Cardiac fibroblast (primary cell): ENCODE results near the gene PIGL.
"Not testable (repeated sequence)": the region's sequence is repeated elsewhere in the genome, so short reads cannot be mapped to it uniquely, and the experiment has no call there.

Experiments
- DNase-seq, 2 donors: peaks; one replicate each; pipeline versions ENCODE4 v3.0.0 to v3.0.0-alpha.2; 2010; ENCODE audit warnings: low read depth in 2 of 2
- H3K4me3 ChIP-seq, 2 donors: replicated peaks in 1 of 2; 1 replicate in 1 of 2; 2 replicates in 1 of 2; pipeline ENCODE4 v1.5.1; 2011; ENCODE audit warnings: low read depth in 2 of 2, low read length in 2 of 2, mild to moderate bottlenecking in 2 of 2, moderate library complexity in 1 of 2
- TF ChIP-seq, protein P1 (sequence below): IDR thresholded peaks from one replicate; pipeline ENCODE4 v1.5.1; 2011; ENCODE audit warnings: low read depth, mild to moderate bottlenecking, low read length, inconsistent platforms

PIGL gene

DNA sequence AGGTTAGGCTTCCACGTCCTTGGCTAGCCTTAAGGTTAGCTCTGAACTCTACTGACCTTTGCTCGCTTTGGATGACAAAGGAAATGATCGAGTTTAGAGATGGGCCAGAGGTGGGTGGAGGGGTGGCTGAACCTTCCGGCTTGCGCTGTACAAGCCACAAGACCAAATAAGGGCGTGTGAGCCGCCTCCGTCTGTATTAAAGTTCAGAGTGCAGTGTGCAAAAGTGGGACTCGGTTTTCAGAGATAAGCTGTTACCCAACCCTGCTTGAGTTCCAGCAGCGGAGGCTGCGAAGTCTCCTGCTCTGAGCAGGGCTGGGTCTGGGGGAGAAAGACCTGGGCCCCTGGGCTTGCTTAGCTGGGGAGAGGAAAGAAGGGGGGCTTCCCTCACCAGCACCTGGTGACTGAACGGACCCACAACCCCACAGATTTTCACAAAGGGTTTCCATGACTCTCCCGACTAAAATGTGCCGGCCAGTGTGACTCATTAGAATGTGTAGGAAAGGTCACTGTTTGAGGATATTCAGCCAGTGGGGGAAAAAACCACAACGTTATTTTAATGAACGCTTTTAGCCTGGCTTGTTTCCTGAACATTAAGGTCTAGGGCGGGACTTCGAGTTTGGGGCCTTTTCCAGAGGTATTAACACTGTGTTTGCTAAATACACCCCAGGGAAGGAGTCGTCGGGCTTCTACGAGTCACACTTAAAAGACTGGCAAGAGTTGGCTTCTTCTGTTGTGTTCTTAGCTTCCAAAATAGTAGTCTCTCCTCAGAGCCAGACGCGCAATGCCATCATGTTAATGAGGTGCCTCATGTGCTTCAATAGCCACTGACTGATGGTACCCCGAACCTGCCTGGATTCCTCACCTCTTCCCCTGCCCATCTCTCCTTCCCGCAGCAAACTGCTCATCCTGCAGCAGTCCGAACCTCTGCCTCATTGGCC, 69.3 kb downstream of the PIGL start:
- TF ChIP-seq, protein P1, sequence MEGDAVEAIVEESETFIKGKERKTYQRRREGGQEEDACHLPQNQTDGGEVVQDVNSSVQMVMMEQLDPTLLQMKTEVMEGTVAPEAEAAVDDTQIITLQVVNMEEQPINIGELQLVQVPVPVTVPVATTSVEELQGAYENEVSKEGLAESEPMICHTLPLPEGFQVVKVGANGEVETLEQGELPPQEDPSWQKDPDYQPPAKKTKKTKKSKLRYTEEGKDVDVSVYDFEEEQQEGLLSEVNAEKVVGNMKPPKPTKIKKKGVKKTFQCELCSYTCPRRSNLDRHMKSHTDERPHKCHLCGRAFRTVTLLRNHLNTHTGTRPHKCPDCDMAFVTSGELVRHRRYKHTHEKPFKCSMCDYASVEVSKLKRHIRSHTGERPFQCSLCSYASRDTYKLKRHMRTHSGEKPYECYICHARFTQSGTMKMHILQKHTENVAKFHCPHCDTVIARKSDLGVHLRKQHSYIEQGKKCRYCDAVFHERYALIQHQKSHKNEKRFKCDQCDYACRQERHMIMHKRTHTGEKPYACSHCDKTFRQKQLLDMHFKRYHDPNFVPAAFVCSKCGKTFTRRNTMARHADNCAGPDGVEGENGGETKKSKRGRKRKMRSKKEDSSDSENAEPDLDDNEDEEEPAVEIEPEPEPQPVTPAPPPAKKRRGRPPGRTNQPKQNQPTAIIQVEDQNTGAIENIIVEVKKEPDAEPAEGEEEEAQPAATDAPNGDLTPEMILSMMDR: no peak
- DNase-seq: peak; percentile 97 to 99
- H3K4me3 ChIP-seq: peak overlapping the region; percentile 29 to 38

DNA sequence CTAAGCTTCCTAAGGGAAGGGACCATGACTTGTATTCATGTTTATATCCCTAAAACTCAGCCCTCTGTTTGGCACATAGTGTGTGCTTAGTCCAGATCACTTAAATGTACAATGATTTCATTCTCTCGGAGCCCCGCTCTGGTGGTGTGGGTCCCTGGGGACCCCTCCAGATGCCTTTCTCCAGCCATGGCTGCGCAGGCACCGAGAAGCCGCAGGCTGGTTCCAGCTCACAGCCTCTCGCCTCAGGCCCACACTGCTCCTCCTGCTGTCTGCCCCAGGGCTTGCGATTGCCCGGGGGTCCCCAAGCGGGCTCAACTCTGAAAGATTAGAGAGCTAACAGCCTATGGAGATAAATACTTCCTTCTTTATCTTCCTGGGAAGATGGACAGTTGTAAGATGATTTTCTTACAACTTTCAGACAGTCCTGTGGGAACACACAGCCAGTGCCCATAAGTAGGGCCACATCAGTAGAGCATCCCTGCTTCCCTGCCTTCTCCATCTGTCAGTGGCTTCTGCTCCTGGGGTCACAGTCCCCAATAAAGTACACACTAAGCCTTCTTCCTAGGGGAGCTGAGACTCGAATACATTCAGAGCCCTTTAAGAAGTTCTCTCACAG, 70.0 kb downstream of the PIGL start:
- TF ChIP-seq, protein P1: peak; percentile 37
- peak; percentile 67 to 70 for DNase-seq
- H3K4me3 ChIP-seq: peak overlapping the region in 1 of 2 donors; percentile 24

DNA sequence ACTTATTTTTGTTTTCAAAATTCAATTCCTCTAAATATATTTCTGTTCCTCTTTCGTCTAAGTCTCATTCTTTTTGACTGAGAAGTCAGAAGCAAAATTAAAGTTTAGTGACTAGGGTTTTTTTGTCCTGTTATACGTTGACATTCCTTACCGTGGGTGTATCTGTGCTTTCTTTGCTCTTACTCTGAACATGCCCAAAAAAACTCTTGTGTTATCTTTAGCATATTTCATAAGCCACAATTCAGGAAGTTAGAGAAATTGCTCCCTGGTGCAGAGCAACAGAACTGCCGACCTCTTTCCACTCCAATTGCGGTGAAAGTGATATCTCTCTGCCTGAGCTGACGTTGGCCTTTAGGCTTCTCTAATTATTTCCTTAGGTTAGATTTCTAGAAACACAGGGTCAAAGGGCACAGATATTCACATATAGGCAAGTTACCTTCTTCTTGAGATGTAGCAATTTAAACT, 70.6 kb downstream of the PIGL start:
- H3K4me3 ChIP-seq: no peak overlapping the region
- peak; percentile 85 to 90 for DNase-seq
- TF ChIP-seq, protein P1: no peak

DNA sequence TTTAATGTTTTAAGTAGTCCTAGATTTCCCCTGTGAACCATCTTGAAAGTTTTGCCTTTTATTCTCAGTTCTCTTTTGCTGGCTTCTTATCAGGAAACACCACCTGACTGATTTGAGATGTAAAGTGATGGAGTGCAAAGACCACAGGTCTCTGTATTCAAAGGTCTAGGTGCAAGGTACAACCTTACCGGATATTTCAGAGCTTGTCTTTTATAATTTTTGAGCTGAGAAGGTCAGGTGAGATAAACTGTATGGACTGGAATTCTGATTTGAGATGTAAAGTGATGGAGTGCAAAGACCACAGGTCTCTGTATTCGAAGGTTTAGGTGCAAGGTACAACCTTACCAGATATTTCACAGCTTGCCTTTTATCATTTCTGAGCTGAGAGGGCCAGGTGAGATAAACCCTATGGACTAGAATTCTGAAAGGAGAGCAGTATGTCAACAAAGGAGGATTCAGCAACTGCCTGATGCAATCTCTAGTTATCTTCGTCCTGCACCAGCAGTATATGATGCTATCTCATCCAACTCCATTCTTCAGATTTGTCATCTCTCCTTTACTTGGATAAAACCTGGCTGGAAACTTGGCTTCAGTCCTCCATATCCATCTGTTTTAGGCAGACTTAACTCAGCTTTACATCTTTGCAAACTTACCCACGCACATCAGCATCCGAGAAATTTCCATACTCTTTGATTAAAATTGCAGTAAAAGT, 72.0 kb downstream of the PIGL start:
- DNase-seq: no peak
- H3K4me3 ChIP-seq: no peak overlapping the region
- TF ChIP-seq, protein P1: no peak

DNA sequence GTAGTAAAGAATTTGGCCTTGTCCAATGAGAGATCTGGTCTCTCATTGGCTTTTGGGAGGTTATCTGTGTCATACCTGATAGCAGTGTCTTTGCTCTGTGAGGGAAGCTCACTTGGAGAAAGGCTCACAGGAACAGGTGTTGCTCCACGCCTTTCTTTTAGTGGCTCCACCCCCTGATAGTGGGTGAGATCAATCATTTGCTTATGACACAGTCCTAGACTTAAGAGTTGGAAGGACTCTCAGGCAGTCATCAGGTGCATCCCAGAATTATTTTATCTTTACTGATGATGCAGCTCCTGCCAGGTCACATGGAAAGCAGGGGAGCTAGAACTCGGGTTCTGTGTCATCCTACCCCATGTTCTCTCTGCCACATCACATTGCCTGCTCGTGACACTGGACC, 76.9 kb downstream of the PIGL start:
- H3K4me3 ChIP-seq: no peak overlapping the region
- TF ChIP-seq, protein P1: no peak
- no peak for DNase-seq

DNA sequence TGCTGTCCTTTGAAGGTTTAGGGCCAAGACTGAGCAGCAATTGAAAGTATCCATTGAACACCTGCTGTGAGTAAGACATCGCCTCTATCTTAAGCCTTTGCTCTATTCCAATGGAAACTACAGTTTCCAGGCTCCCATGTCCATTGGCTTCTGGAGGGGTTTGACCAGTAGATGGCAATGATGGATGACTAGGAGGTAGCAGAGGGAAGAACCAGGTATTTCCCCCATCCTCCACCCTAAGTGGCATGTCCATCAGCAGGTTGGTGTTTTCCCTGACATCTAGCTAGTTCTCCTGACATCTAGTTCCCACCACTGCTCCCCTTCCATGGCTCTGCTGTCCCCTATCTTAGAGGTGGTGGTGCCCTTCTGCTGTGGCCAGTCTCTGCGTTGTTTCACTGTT, 77.5 kb downstream of the PIGL start:
- no peak overlapping the region for H3K4me3 ChIP-seq
- TF ChIP-seq, protein P1: no peak
- no peak for DNase-seq

DNA sequence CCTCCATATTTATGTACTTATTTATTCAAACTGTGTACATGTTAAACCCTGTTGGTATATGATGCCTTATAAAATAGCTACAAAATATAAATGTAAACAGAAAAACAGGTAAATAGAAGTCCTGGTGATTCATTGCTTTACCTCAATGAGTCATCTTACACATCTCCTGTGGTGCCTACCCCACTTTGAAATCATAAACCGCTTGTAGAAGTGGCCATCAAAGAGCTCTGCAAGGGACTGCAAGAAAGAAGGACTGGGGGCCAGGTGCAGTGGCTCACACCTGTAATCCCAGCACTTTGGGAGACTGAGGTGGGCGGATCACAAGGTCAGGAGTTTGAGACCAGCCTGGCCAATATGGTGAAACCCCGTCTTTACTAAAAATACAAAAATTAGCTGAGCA, 79.1 kb downstream of the PIGL start:
- not testable (repeated sequence) for DNase-seq, H3K4me3 ChIP-seq
